HG02970 (cell line): ENCODE data around the gene C2orf76.
A peak's percentile ranks its signal among the peaks of the same experiment; 100 is the strongest.

ENCODE experiments used
- ATAC-seq: cut with Tn5 transposase; IDR thresholded peaks from one replicate; pipeline ENCODE4 v1.9.1; 2021; ENCODE audit warnings: mild to moderate bottlenecking, moderate library complexity, moderate number of reproducible peaks; ENCODE audit not compliant: unreplicated experiment, low FRiP score

C2orf76 gene

DNA sequence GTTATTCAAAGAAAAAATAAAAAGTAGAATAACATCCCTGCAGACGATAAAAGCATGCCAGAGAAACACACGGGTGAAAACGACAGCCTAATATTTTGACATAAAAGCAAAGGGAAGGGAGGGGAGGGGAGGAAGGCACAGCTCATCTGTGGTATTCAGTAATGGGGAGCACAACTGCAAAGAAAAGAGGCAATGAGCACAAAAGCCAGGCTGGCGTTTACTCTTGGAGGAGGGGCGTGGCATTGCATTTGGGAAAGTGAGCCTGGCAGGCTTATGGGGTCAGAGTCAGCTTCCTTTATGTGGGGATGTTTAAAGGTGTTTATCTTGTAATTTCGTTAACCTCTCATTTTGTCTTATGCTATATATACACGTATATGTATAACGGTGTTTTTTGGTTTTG is 89.8 kb downstream of the C2orf76 start:
- no peak for ATAC-seq

- no peak for ATAC-seq
Observed at GRCh38 chr2:119267604-119268003, 99.0 kb downstream of the C2orf76 start.

- no peak for ATAC-seq
Observed at GRCh38 chr2:119266091-119266589, 100.5 kb downstream of the C2orf76 start.

DNA sequence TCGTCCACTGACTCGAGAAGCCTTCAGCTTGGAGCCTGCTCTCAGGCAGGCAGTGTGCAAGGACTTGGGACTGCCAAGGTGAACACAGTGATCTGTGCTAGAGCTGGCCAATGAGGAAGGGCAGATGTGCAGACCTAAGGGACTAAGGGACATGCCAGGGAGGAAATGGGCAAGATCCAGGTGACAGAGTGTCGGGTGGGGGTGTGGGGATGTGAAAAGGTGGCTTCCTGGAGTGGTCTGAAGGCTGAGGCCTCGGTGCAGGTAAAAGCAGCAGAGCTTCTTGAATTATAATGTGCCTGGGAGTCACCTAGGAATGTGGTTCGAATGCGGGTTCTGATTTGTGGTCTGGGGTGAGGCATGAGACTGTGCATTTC is 101.0 kb downstream of the C2orf76 start:
- no peak for ATAC-seq

- ATAC-seq: peak; percentile 73
Observed at GRCh38 chr2:119264781-119265692, 101.6 kb downstream of the C2orf76 start.

DNA sequence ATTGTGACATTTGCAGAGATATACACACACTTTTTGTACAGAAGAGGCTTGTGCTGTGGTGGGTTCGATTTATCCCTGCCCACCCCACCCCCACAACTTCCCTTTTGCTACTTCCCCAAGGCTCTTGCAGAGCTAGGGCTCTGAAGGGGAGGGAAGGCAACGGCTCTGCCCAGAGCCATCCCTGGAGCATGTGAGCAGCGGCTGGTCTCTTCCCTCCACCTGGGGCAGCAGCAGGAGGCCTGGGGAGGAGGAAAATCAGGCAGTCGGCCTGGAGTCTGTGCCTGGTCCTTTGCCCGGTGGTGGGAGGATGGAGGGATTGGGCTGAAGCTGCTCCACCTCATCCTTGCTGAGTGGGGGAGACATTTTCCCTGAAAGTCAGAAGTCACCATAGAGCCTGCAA is 103.0 kb downstream of the C2orf76 start:
- ATAC-seq: no peak

- no peak for ATAC-seq
Observed at GRCh38 chr2:119263025-119263424, 103.6 kb downstream of the C2orf76 start.

DNA sequence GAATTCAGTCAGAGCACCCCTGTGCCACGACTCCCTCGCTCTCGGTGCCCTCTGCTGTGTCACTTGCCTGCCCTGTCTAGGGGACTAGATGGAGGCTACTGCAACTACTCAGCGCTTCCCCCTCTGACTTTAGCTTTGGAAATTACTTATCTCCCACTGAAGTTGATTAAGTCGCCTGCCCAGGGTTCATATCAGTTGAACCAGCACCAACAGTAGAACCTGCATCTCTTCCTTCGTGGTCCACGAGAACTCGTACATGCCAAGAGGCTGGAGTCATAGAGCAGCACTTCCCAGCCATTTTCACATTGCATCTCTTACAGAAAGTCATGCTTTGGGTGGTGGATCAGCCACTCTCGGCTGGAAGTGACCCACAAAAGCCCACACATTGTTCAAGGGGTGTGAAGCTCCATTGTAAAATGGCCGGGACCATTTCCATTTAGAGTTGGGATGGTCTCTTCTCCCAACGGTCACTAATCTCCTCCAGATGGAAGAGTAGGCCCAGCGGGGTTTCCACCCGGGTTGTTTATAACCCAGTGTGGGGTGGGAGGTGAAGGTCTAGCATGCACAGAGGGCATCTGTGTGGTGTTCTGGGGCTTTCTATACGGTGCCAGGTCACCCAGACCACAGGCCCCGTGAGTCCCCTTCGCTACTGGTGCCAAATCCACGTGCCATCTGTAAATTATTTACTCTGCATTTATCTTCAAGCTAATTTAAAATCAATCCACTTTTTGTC is 105.0 kb downstream of the C2orf76 start:
- ATAC-seq: no peak

- no peak for ATAC-seq
Observed at GRCh38 chr2:119260646-119261492, 105.8 kb downstream of the C2orf76 start.

DNA sequence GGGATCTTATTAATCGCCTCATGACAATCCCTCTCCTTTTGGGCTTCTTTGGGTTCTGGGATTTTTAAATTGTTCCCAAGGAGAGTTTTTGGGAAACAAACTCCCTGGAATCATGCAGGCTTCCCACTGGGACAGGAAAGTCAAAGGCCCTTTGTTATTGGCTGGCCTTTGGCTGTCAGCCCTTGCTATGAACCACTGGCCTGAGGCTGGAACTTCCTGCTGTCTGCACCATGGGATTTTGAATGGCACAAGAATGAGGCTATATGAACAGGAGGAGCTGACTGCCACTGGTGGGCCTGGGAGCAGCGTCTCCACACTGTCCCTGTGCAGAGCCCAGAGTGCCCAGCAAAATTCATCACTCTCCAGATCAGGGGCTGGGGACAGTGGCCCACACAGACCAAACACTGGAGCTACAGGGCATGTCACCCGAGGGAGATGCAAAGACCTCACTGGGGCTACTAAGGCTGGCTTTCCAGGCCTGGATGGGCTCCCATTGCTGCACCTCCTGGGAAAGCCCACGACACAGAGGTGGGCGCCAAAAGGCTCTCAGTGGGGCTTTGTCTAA is 107.3 kb downstream of the C2orf76 start:
- ATAC-seq: no peak

GRCh38 chr2:119257198-119257597 is 109.4 kb downstream of the C2orf76 start:
- ATAC-seq: no peak

DNA sequence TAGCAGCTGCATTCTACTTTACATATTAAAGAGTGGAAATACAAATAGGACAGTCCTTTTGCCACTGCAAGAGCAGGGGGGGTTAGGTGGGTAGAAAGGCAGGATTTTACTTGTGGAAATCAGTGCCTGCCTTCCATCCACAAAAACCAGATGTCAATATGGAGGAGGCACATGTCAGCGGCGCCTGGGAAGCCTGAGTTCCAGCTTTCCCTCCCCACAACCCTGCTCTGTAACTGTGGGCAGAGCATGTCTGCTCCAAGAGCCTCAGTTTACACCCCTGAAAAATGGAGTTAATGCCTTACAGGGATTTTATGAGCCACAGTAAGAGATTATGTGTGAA is 110.1 kb downstream of the C2orf76 start:
- ATAC-seq: no peak

DNA sequence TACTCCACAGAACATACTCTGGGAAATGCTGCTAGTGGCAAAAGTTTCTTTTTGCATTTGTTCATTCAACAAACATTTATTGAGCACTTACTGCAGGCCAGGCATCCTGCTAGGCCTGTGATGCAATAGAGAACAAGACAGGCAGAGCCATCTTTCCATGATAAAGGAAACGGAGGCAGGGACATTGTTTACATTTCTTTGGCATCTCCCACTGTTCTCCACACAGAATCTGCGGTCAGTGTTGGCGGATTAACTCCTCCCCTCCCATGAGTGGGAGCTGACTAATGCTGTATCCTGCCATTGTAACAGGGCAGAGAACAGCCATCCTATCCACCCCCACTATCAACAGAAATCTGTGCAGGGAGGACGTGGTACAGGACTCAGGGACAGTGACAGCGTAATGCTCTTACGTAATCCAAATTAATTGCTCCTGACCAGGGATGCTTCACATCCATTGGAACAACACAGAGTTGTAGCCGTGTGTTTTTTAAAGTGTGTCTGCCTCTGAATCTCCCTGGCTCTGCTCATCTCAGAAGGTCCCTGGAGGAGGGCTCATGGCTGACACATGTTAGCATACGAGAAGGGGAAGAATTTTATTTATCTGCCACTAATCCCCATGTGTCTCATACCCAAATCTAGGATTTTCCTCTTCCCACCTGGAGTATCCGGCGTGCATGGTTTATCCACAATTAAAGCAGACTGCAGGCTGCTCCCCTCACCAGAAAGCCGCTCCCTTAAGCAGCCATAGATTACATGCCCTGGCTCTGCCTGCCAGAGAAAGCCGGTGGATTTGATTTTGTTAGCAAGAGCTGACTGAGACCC is 110.7 kb downstream of the C2orf76 start:
- ATAC-seq: no peak

GRCh38 chr2:119254601-119255080 is 112.0 kb downstream of the C2orf76 start:
- ATAC-seq: no peak

DNA sequence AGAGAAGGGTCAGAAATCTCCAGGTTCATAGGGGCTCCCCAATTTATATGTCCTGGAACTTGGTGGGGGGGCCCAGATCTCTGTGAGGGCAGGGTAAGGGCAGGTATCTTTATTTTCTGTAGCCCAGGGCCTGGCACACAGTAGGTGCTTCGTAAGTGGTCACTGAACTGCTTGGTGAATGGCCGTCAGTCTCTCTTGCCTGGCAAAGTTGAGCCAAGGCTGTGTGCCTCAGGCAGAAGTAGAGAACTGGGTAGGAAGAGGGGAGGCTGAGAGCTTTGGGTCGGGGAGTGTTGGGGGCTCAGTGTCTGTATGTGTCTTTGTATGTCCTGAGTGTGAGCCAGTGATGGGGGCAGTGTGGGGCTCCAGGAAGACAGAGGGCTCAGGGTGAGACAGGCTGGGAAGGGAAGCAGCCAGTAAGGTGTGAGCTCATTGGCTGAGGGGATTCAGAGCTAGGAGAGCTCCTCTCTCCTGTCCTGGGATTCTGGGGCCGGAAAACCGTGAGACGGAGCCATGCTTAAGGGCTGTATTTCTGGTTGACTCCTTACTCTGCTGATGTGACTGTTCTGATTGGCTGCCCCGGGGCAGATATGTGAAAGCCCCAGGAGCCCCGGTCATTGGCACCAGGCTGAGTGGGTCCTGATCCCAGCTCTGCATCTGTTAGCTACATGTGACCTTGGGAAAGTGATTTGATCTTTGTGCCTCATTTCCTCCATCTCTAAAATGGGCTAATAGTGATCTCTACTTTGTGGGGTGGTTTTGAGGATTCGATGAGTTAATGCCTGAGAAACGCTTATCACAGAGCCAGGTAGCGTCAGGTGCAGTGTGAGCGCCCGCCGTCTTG is 112.7 kb downstream of the C2orf76 start:
- ATAC-seq: no peak

GRCh38 chr2:119253114-119253702 is 113.4 kb downstream of the C2orf76 start:
- ATAC-seq: no peak
